A673 (cell line): ENCODE measurements around the gene DNM1. TPM values are rescaled to one million over a fixed set of nuclear protein-coding genes. Genes with fewer than 3 reads are reported as not detected.

Experiments used
- BruUV-seq: library from RNA; stranded (reverse); fragments of 400-500 nt; replicated peaks from 2 replicates; lab custom pipeline; 2021; lab: Mats Ljungman, UMichigan
- CTCF ChIA-PET: fragments of 300-600 bp; sonication (Branson Sonifier 250); formaldehyde crosslinking; loops from one replicate; lab custom pipeline; 2022; ENCODE audit warnings: antibody characterized with exemption; lab: Charles Lee
- POLR2A ChIA-PET: fragments of 300-600 bp; sonication (Branson Sonifier 250); formaldehyde crosslinking; loops from one replicate; lab custom pipeline; 2022; ENCODE audit warnings: antibody characterized with exemption; ENCODE audit not compliant: low non-redundant PET; lab: Charles Lee
- DNase-seq: peaks from one replicate; pipeline ENCODE4 v3.0.0-alpha.2; 2015; ENCODE audit warnings: low spot score
- H3K27ac ChIP-seq: fragments of 200-600 bp; sonication (generic); 2 replicates; pipeline ENCODE4 v1.5.1; 2016; ENCODE audit warnings: mixed run types, low read depth, mild to moderate bottlenecking, mixed read lengths, antibody characterized with exemption, low read length; ENCODE audit not compliant: poor library complexity, severe bottlenecking
- H3K27me3 ChIP-seq: fragments of 200-600 bp; sonication (generic); replicated peaks from 2 replicates; pipeline ENCODE4 v1.6.1; 2017; ENCODE audit warnings: mixed run types, low read depth, mild to moderate bottlenecking, mixed read lengths, antibody characterized with exemption, low read length; ENCODE audit not compliant: insufficient read depth, poor library complexity
- H3K36me3 ChIP-seq: fragments of 200-600 bp; sonication (generic); 2 replicates; pipeline ENCODE4 v1.6.1; 2016; ENCODE audit warnings: mixed run types, mild to moderate bottlenecking, mixed read lengths, antibody characterized with exemption, low read length; ENCODE audit not compliant: insufficient read depth, poor library complexity, severe bottlenecking
- H3K4me1 ChIP-seq: fragments of 200-600 bp; sonication (generic); 2 replicates; pipeline ENCODE4 v1.6.1; 2017; ENCODE audit warnings: mixed run types, mild to moderate bottlenecking, mixed read lengths, antibody characterized with exemption, low read length; ENCODE audit not compliant: insufficient read depth, poor library complexity, severe bottlenecking
- H3K4me3 ChIP-seq: fragments of 200-600 bp; sonication (generic); 2 replicates; pipeline ENCODE4 v1.5.1; 2016; ENCODE audit warnings: low read depth, mixed run types, mild to moderate bottlenecking, mixed read lengths, low read length; ENCODE audit not compliant: poor library complexity, severe bottlenecking
- H3K9me3 ChIP-seq: fragments of 200-600 bp; sonication (generic); 2 replicates; pipeline ENCODE4 v1.6.1; 2016; ENCODE audit warnings: mixed run types, low read depth, mild to moderate bottlenecking, mixed read lengths, antibody characterized with exemption, low read length; ENCODE audit not compliant: poor library complexity, severe bottlenecking
- EZH2 ChIP-seq: fragments of 200-600 bp; sonication (generic); IDR thresholded peaks from 2 replicates; pipeline ENCODE4 v1.6.1; 2017; ENCODE audit warnings: borderline replicate concordance, low read depth, mild to moderate bottlenecking, mixed read lengths, antibody characterized with exemption, low read length; ENCODE audit not compliant: poor library complexity, severe bottlenecking
- intact Hi-C: fragments of 100-400 bp; cut with micrococcal nuclease; formaldehyde crosslinking; loops from one replicate; pipeline ENCODE4 v1.10.0; 2022; ENCODE audit not compliant: unreplicated experiment
- total RNA-seq: library from RNA; stranded (reverse); gene quantifications from 2 replicates; pipeline ENCODE4 v1.2.3, GENCODE V29; 2021
- TF ChIP-seq, protein P1 (sequence below): fragments of 300-800, 200-600 bp; sonication (generic); conservative IDR thresholded peaks from 2 replicates; pipeline ENCODE4 v1.5.1; 2017; ENCODE audit warnings: low read depth, mild to moderate bottlenecking, antibody characterized with exemption, low read length, moderate library complexity, mixed read lengths

DNM1 gene
- total RNA-seq, 1 experiment from 2014 or later = 7.6 TPM

DNA sequence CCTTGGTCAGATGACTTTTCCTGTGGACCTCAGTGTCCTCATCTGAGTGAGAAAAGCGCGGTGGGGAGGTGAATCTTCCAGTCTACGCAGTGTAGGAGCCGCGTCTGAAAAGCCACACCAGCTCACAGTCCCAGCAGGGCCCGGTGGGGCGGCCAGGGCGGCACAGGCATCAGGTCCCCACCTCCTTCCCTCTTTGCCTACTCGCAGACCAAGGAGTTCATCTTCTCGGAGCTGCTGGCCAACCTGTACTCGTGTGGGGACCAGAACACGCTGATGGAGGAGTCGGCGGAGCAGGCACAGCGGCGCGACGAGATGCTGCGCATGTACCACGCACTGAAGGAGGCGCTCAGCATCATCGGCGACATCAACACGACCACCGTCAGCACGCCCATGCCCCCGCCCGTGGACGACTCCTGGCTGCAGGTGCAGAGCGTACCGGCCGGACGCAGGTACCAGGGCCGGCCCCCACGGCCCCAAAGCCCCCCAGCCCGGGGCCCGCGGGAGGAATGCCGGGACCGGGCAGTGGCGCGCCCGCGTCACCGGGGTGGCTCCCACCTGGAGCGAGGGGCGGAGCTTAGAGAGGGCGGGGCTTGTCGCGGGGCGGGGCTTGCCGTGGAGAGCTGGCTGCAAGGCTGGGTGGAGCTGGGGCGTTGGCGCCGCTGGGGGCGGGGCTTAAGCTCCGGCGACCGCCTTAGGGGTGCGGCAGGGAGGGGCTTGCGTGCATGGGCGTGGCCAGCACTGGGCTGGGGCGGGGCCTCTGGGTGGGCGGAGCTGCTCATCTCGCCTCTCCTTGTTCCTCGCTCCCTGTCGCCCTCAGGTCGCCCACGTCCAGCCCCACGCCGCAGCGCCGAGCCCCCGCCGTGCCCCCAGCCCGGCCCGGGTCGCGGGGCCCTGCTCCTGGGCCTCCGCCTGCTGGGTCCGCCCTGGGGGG lies 47.0 kb downstream of the DNM1 start:
- H3K9me3 ChIP-seq = no peaks in the 10 kb centered on the region
- DNase-seq = peak; percentile 87
- H3K4me1 ChIP-seq = peaks cover 11% of the 10 kb centered on the region
- H3K36me3 ChIP-seq = no peaks in the 10 kb centered on the region
- TF ChIP-seq EZH2 = no peak
- TF ChIP-seq, protein P1, sequence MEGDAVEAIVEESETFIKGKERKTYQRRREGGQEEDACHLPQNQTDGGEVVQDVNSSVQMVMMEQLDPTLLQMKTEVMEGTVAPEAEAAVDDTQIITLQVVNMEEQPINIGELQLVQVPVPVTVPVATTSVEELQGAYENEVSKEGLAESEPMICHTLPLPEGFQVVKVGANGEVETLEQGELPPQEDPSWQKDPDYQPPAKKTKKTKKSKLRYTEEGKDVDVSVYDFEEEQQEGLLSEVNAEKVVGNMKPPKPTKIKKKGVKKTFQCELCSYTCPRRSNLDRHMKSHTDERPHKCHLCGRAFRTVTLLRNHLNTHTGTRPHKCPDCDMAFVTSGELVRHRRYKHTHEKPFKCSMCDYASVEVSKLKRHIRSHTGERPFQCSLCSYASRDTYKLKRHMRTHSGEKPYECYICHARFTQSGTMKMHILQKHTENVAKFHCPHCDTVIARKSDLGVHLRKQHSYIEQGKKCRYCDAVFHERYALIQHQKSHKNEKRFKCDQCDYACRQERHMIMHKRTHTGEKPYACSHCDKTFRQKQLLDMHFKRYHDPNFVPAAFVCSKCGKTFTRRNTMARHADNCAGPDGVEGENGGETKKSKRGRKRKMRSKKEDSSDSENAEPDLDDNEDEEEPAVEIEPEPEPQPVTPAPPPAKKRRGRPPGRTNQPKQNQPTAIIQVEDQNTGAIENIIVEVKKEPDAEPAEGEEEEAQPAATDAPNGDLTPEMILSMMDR = no peak
- peak overlapping the region; percentile 66 for H3K4me3 ChIP-seq
- ChIA-PET POLR2A (no interaction called here), CTCF (interaction anchor here (0.7 kb wide), 1 partner anchor 861 kb away, joined by 4 read pairs; no protein-coding TSS in a partner anchor)
- BruUV-seq = no TSS peak
- intact Hi-C loops = loop anchor here (2.0 kb wide), 1 partner anchor 43 kb away; no protein-coding TSS in a partner anchor
- no peaks in the 10 kb centered on the region for H3K27me3 ChIP-seq
- H3K27ac ChIP-seq = peak overlapping the region; percentile 44

- ChIA-PET POLR2A (no interaction called here), CTCF (no interaction called here)
- intact Hi-C loops = loop anchor here (2.0 kb wide), 1 partner anchor 44 kb away; no protein-coding TSS in a partner anchor
- Histone ChIP-seq H3K36me3 (no peaks in the 10 kb centered on the region), H3K27me3 (no peaks in the 10 kb centered on the region), H3K4me1 (peaks cover 7% of the 10 kb centered on the region), H3K27ac (peak overlapping the region; percentile 44), H3K4me3 (peak overlapping the region; percentile 66), H3K9me3 (no peaks in the 10 kb centered on the region)
- no TSS peak for BruUV-seq
- no peak for TF ChIP-seq EZH2
- TF ChIP-seq, protein P1 = no peak
- DNase-seq = no peak
Observed at GRCh38 chr9:128250839-128251731, 47.9 kb downstream of the DNM1 start.

- BruUV-seq = no TSS peak
- Histone ChIP-seq H3K4me3 (peak overlapping the region; percentile 66), H3K27me3 (no peaks in the 10 kb centered on the region)
Observed at GRCh38 chr9:128251732-128252100, 48.5 kb downstream of the DNM1 start.

More at GRCh38 chr9:128251732-128252100, 48.5 kb downstream of the DNM1 start:
- no peak for DNase-seq
- Histone ChIP-seq H3K36me3 (no peaks in the 10 kb centered on the region), H3K9me3 (no peaks in the 10 kb centered on the region), H3K27ac (no peak overlapping the region), H3K4me1 (peaks cover 7% of the 10 kb centered on the region)
- CTCF ChIA-PET = no interaction called here
- no peak for TF ChIP-seq EZH2
- TF ChIP-seq, protein P1 = no peak
- intact Hi-C loops = loop anchor here (2.0 kb wide), 1 partner anchor 45 kb away; no protein-coding TSS in a partner anchor
- POLR2A ChIA-PET = no interaction called here
